Upper lobe of right lung (tissue), 1 donor: Measurements from ENCODE around the gene GALNT4. TPM values are rescaled to one million over a fixed set of nuclear protein-coding genes. Genes with fewer than 3 reads are reported as not detected.
A peak's percentile ranks its signal among the peaks of the same experiment; 100 is the strongest.

Experiments used
- ATAC-seq: fragments of 200-7000 bp; cut with Tn5 transposase; one replicate; pipeline ENCODE4 v1.9.1; 2020; ENCODE audit warnings: mild to moderate bottlenecking, moderate library complexity
- DNase-seq: peaks from one replicate; pipeline ENCODE4 v3.0.0-alpha.2; 2020
- H3K27ac ChIP-seq: fragments of 200-600 bp; one replicate; pipeline ENCODE4 v1.8.0; 2022
- H3K27me3 ChIP-seq: fragments of 200-600 bp; one replicate; pipeline ENCODE4 v1.8.0; 2022; ENCODE audit warnings: mild to moderate bottlenecking
- H3K36me3 ChIP-seq: fragments of 200-600 bp; one replicate; pipeline ENCODE4 v1.8.0; 2022
- H3K4me1 ChIP-seq: fragments of 200-600 bp; one replicate; pipeline ENCODE4 v1.8.0; 2022
- H3K4me3 ChIP-seq: fragments of 200-600 bp; one replicate; pipeline ENCODE4 v1.8.0; 2022; ENCODE audit warnings: mild to moderate bottlenecking
- H3K9me3 ChIP-seq: fragments of 200-600 bp; one replicate; pipeline ENCODE4 v1.8.0; 2022
- intact Hi-C: fragments of 100-400 bp; cut with DNase I; formaldehyde crosslinking; loops from one replicate; pipeline ENCODE4 v1.11.0; 2022
- long read RNA-seq: library from polyadenylated mRNA; unstranded; transcript quantifications from one replicate; pipeline ENCODE4 v2.0.0, GENCODE V29; 2021
- total RNA-seq: library from RNA; stranded (reverse); fragmentation: NEBNext Ultra II Directional; extraction: Animal tissue kit (Norgen Biotek cat#: 25700); gene quantifications from one replicate; pipeline ENCODE4 v1.2.1, GENCODE V29; 2021
- TF ChIP-seq, protein P1 (sequence below): fragments of 200-600 bp; IDR thresholded peaks from one replicate; pipeline ENCODE4 v1.8.0; 2022; ENCODE audit warnings: antibody characterized with exemption
- donor health status: DM: no; HTN: yes; CAD: no; lungs with severe emphysema.

Gene GALNT4
- 7.8 TPM for total RNA-seq
- long read RNA-seq, full-length matches to known transcripts: 20 of 20 reads
- long read RNA-seq, partial matches to known transcripts: 0 of 20 reads
- long read RNA-seq, other reads (novel, unspliced or antisense): 0 of 20 reads

DNA sequence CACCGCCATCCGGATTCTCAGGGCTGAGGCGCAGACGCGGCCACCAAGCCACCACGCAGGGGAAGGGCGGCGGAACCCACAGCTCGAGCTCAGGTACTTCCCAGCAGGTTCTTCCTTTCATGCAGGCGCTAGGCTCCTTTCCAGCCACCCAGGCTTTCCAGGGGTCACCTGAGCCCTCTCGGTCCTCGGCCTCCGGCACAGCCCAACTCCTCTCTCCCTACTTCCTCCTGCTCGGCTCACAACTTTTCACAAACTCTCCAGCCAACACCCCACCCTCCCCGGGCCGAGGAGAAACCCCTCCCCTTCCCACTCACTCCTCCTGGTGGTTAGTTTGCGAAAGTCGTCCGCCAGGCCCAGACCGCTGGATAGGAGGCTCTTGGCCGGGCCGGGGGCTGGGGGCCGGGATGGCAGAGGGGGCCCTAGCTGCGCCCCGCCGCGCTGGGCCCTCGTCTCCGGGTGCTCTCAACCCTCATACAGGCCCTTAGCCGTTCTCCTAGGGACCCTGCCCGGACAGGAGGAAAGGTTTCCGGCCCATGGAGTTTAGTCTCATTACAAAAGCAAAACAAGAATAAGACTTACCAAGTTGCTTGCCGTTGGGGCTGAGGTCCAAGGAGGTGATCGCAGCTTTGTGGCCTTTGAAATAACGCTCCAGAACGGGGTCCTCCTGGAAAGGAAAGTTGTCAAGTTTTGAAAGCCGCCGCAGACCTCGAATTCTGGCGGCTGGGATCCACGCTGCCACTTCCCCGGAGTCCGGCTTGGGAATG, at the start of gene GALNT4:
GALNT4 (minus strand) TSS at position 256 of the 764 bp plus-strand sequence; CDS start at position 9, 247 bp downstream.
- peak; percentile 95 for ATAC-seq
- Histone ChIP-seq H3K27ac (peak within 1 kb of the TSS; percentile 89), H3K27me3 (no peaks in the 10 kb centered on the region), H3K4me1 (peaks cover 35% of the 10 kb centered on the region), H3K4me3 (peak within 1 kb of the TSS; percentile 89), H3K9me3 (no peaks in the 10 kb centered on the region), H3K36me3 (no peaks in the 10 kb centered on the region)
- peak; percentile 93 for DNase-seq
- TF ChIP-seq, protein P1, sequence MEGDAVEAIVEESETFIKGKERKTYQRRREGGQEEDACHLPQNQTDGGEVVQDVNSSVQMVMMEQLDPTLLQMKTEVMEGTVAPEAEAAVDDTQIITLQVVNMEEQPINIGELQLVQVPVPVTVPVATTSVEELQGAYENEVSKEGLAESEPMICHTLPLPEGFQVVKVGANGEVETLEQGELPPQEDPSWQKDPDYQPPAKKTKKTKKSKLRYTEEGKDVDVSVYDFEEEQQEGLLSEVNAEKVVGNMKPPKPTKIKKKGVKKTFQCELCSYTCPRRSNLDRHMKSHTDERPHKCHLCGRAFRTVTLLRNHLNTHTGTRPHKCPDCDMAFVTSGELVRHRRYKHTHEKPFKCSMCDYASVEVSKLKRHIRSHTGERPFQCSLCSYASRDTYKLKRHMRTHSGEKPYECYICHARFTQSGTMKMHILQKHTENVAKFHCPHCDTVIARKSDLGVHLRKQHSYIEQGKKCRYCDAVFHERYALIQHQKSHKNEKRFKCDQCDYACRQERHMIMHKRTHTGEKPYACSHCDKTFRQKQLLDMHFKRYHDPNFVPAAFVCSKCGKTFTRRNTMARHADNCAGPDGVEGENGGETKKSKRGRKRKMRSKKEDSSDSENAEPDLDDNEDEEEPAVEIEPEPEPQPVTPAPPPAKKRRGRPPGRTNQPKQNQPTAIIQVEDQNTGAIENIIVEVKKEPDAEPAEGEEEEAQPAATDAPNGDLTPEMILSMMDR: peak; percentile 67
- intact Hi-C loops: no loop called here

DNA sequence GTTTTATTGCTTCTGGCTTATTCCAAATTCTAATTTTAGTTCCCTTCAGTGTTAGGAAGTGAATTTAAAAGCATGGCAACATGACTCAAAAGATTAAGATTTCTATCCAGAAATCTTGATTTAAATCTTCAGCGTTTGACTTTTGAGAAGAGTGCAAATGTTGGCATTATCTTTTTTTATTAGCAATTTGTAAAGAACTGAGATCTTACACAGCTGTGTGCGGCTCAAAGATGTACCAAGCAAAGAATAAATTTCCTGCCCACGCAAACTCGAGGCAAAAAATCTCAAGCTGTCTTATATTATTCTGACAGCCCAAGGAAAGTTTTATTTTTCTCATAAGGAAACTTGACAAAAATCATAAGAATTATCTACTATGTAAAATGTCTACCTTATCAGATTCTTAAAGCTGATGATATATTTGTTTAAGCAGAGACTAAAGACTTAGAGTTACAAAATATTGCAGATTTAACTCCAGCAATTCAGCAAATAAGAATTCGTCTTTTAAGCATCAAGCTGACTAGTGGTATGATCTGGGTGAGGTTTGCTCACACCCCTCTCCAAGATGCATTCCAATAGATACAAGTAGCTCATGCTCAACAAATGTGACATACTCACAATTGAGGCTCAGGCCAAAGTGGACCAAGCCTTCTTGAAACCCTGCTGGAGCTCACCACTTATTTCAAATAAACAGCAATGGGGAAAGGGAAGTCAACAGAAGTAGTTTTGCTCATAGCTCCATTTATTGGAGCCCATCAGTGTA, 48.6 kb upstream of the GALNT4 start:
- no peaks in the 10 kb centered on the region for H3K27me3 ChIP-seq
- intact Hi-C loops: no loop called here
- H3K4me3 ChIP-seq: no peak overlapping the region
- no peak overlapping the region for H3K27ac ChIP-seq
- H3K36me3 ChIP-seq: no peaks in the 10 kb centered on the region
- DNase-seq (no peak), ATAC-seq (no peak)
- H3K4me1 ChIP-seq: peaks cover 5% of the 10 kb centered on the region
- TF ChIP-seq, protein P1: no peak
- H3K9me3 ChIP-seq: no peaks in the 10 kb centered on the region

GRCh38 chr12:89571491-89572195, 47.0 kb upstream of the GALNT4 start:
- Histone ChIP-seq H3K36me3 (no peaks in the 10 kb centered on the region), H3K4me1 (peaks cover 5% of the 10 kb centered on the region), H3K9me3 (no peaks in the 10 kb centered on the region), H3K4me3 (no peak overlapping the region), H3K27me3 (no peaks in the 10 kb centered on the region), H3K27ac (no peak overlapping the region)
- TF ChIP-seq, protein P1: no peak
- ATAC-seq: no peak
- intact Hi-C loops: no loop called here
- no peak for DNase-seq

GRCh38 chr12:89568484-89568883, 43.9 kb upstream of the GALNT4 start:
- DNase-seq: no peak
- H3K9me3 ChIP-seq: no peaks in the 10 kb centered on the region
- no peaks in the 10 kb centered on the region for H3K4me1 ChIP-seq
- intact Hi-C loops: no loop called here
- H3K27ac ChIP-seq: no peak overlapping the region
- TF ChIP-seq, protein P1: no peak
- H3K27me3 ChIP-seq: no peaks in the 10 kb centered on the region
- peak; percentile 46 for ATAC-seq
- H3K36me3 ChIP-seq: no peaks in the 10 kb centered on the region
- H3K4me3 ChIP-seq: no peak overlapping the region

GRCh38 chr12:89567691-89568239, 43.2 kb upstream of the GALNT4 start:
- H3K27ac ChIP-seq: no peak overlapping the region

More at GRCh38 chr12:89567691-89568239, 43.2 kb upstream of the GALNT4 start:
- no peaks in the 10 kb centered on the region for H3K9me3 ChIP-seq
- H3K4me3 ChIP-seq: no peak overlapping the region
- H3K36me3 ChIP-seq: no peaks in the 10 kb centered on the region
- ATAC-seq (peak; percentile 56), DNase-seq (no peak)
- TF ChIP-seq, protein P1: no peak
- H3K27me3 ChIP-seq: no peaks in the 10 kb centered on the region
- H3K4me1 ChIP-seq: no peaks in the 10 kb centered on the region
- intact Hi-C loops: no loop called here
